H1 (cell line): Measurements from ENCODE around the gene ZNF227.
"Not testable (repeated sequence)": the region's sequence is repeated elsewhere in the genome, so short reads cannot be mapped to it uniquely, and the experiment has no call there.

ENCODE experiments used
- NANOG ChIP-seq: IDR thresholded peaks from 2 replicates; pipeline ENCODE4 v1.6.1; 2011; ENCODE audit warnings: low read length, low read depth, mild to moderate bottlenecking, inconsistent platforms; ENCODE audit not compliant: insufficient read depth, poor library complexity, severe bottlenecking
- PHF8 ChIP-seq: fragments of 200-600 bp; sonication (generic); conservative IDR thresholded peaks from 2 replicates; pipeline ENCODE4 v1.7.1; 2012; ENCODE audit warnings: low read depth, mild to moderate bottlenecking, inconsistent platforms, low read length, moderate library complexity
- POLR2A ChIP-seq, 2 experiments: IDR thresholded peaks; 1 replicate in 1 of 2; 2 replicates in 1 of 2; pipeline ENCODE4 v1.6.1; 2011; ENCODE audit warnings: low read depth in 2 of 2, low read length in 2 of 2, mild to moderate bottlenecking in 2 of 2; ENCODE audit errors: control extremely low read depth in 1 of 2
- POLR2AphosphoS5 ChIP-seq: IDR thresholded peaks from 2 replicates; pipeline ENCODE4 v1.6.1; 2011; ENCODE audit warnings: low read depth, low read length
- SIN3A ChIP-seq, 2 experiments: IDR thresholded peaks in 1 of 2; conservative IDR thresholded peaks in 1 of 2; 2 replicates each; pipeline ENCODE4 v1.6.1; 2011 to 2012; ENCODE audit warnings: low read length in 2 of 2, improper control_type of control experiment in 1 of 2, low read depth in 1 of 2, mild to moderate bottlenecking in 1 of 2
- SIX5 ChIP-seq: IDR thresholded peaks from 2 replicates; pipeline ENCODE4 v1.6.1; 2011; ENCODE audit warnings: mild to moderate bottlenecking, low read depth, low read length
- TF ChIP-seq, protein P1 (sequence below), 3 experiments: IDR thresholded peaks; 1 replicate in 2 of 3; 2 replicates in 1 of 3; pipeline versions ENCODE4 v1.5.1 to v1.6.1; 2011; ENCODE audit warnings: low read length in 3 of 3, mild to moderate bottlenecking in 3 of 3, inconsistent platforms in 2 of 3, low read depth in 1 of 3, moderate library complexity in 1 of 3; ENCODE audit not compliant: insufficient read depth in 1 of 3; ENCODE audit errors: control extremely low read depth in 1 of 3
- TF ChIP-seq, protein P2 (sequence below): IDR thresholded peaks from 2 replicates; pipeline ENCODE4 v1.6.1; 2011; ENCODE audit warnings: low read length, improper control_type of control experiment
- TF ChIP-seq, protein P3 (sequence below): IDR thresholded peaks from 2 replicates; pipeline ENCODE4 v1.6.1; 2012; ENCODE audit warnings: inconsistent platforms

DNA sequence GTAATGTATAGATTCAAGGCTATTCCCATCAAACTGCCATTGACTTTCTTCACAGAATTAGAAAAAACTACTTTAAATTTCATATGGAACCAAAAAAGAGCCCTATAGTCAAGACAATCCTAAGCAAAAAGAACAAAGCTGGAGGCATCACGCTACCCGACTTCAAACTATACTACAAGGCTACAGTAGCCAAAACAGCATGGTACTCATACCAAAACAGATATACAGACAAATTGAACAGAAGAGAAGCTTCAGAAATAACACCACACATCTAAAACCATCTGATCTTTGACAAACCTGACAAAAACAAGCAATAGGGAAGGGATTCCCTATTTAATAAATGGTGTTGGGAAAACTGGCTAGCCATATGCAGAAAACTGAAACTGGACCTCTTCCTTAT is 40.0 kb downstream of the ZNF227 start:
- not testable (repeated sequence) for TF ChIP-seq POLR2AphosphoS5; SIN3A (conservative IDR thresholded peaks at IDR 0.05 in 1 of 2, IDR thresholded peaks at IDR 0.05 in 1 of 2; ENCODE audit: low read depth in 1 of 2, low read length in 2 of 2); POLR2A (IDR thresholded peaks at IDR 0.05; ENCODE audit: control extremely low read depth in 1 of 2, low read depth in 2 of 2, low read length in 2 of 2); PHF8; SIX5; NANOG
- TF ChIP-seq, protein P1, sequence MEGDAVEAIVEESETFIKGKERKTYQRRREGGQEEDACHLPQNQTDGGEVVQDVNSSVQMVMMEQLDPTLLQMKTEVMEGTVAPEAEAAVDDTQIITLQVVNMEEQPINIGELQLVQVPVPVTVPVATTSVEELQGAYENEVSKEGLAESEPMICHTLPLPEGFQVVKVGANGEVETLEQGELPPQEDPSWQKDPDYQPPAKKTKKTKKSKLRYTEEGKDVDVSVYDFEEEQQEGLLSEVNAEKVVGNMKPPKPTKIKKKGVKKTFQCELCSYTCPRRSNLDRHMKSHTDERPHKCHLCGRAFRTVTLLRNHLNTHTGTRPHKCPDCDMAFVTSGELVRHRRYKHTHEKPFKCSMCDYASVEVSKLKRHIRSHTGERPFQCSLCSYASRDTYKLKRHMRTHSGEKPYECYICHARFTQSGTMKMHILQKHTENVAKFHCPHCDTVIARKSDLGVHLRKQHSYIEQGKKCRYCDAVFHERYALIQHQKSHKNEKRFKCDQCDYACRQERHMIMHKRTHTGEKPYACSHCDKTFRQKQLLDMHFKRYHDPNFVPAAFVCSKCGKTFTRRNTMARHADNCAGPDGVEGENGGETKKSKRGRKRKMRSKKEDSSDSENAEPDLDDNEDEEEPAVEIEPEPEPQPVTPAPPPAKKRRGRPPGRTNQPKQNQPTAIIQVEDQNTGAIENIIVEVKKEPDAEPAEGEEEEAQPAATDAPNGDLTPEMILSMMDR (IDR thresholded peaks at IDR 0.05; ENCODE audit: control extremely low read depth in 1 of 3, insufficient read depth in 1 of 3, low read depth in 1 of 3, low read length in 3 of 3) = not testable (repeated sequence)
- TF ChIP-seq, protein P2, sequence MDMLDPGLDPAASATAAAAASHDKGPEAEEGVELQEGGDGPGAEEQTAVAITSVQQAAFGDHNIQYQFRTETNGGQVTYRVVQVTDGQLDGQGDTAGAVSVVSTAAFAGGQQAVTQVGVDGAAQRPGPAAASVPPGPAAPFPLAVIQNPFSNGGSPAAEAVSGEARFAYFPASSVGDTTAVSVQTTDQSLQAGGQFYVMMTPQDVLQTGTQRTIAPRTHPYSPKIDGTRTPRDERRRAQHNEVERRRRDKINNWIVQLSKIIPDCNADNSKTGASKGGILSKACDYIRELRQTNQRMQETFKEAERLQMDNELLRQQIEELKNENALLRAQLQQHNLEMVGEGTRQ = not testable (repeated sequence)
- TF ChIP-seq, protein P3, sequence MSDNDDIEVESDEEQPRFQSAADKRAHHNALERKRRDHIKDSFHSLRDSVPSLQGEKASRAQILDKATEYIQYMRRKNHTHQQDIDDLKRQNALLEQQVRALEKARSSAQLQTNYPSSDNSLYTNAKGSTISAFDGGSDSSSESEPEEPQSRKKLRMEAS = not testable (repeated sequence)
